ENCODE measurements around the gene ITPRID1. TPM values are rescaled to one million over a fixed set of nuclear protein-coding genes. Genes with fewer than 3 reads are reported as not detected.
"Not testable (repeated sequence)": the region's sequence is repeated elsewhere in the genome, so short reads cannot be mapped to it uniquely, and the experiment has no call there.

ITPRID1 gene
- total and polyA plus RNA-seq, 2 of the 13 experiments (the other 11 are each of a cell fraction or from before 2014, with no cell fraction given): not detected

- H3K4me1 ChIP-seq (ENCODE audit: insufficient read depth, low read length); POLR2A ChIA-PET; ATAC-seq; H4K20me1 ChIP-seq (ENCODE audit: insufficient read depth, low read length); intact Hi-C loops (cut with micrococcal nuclease; ENCODE audit: unreplicated experiment); H3K9me3 ChIP-seq (ENCODE audit: low read length); H3K9ac ChIP-seq (ENCODE audit: insufficient read depth, low read depth, low read length); CTCF ChIA-PET (ENCODE audit: low intra/inter-chr PET ratio, low total read pairs); H3K27me3 ChIP-seq (ENCODE audit: control insufficient read depth in 1 of 2, insufficient read depth in 2 of 2, low read length in 2 of 2); H3K79me2 ChIP-seq (ENCODE audit: insufficient read depth, low read length); H2AFZ ChIP-seq (ENCODE audit: low read length); H3K27ac ChIP-seq (ENCODE audit: extremely low read length, insufficient read depth, low read length); H3K4me3 ChIP-seq (replicated peaks in 1 of 3; ENCODE audit: insufficient read depth in 1 of 3, low read depth in 2 of 3, low read length in 3 of 3); BruUV-seq (replicated peaks); H3K4me2 ChIP-seq (ENCODE audit: low read depth, low read length); DNase-seq (ENCODE audit: low spot score); in situ Hi-C loops (cut with HindIII; ENCODE audit: extremely low pct_ligation_motif_present, low pct_unique_long_range_greater_than_20kb); FAIRE-seq; H3K36me3 ChIP-seq (replicated peaks in 1 of 2; ENCODE audit: control insufficient read depth in 1 of 2, insufficient read depth in 2 of 2, low read length in 2 of 2): not testable (repeated sequence)
- WGBS (ENCODE audit: low lambda C conversion rate): 3% methylated on average over 3 of the region's 3 CpGs
Observed at GRCh38 chr7:31540651-31541185, 26.8 kb downstream of the ITPRID1 start.

- Histone ChIP-seq H3K4me1 (ENCODE audit: insufficient read depth, low read length) (no peaks in the 10 kb centered on the region), H2AFZ (ENCODE audit: low read length) (no peak overlapping the region), H4K20me1 (ENCODE audit: insufficient read depth, low read length) (no peaks in the 10 kb centered on the region), H3K4me2 (ENCODE audit: low read depth, low read length) (no peak overlapping the region), H3K79me2 (ENCODE audit: insufficient read depth, low read length) (no peaks in the 10 kb centered on the region), H3K27ac (ENCODE audit: extremely low read length, insufficient read depth, low read length) (no peak overlapping the region), H3K4me3 (replicated peaks in 1 of 3; ENCODE audit: insufficient read depth in 1 of 3, low read depth in 2 of 3, low read length in 3 of 3) (no peak overlapping the region), H3K36me3 (replicated peaks in 1 of 2; ENCODE audit: control insufficient read depth in 1 of 2, insufficient read depth in 2 of 2, low read length in 2 of 2) (no peaks in the 10 kb centered on the region), H3K27me3 (ENCODE audit: control insufficient read depth in 1 of 2, insufficient read depth in 2 of 2, low read length in 2 of 2) (no peaks in the 10 kb centered on the region), H3K9ac (ENCODE audit: insufficient read depth, low read depth, low read length) (no peak overlapping the region), H3K9me3 (ENCODE audit: low read length) (no peaks in the 10 kb centered on the region)
- no peak for FAIRE-seq
- no TSS peak for BruUV-seq (replicated peaks)
- in situ Hi-C loops (cut with HindIII; ENCODE audit: extremely low pct_ligation_motif_present, low pct_unique_long_range_greater_than_20kb) (no loop called here), intact Hi-C loops (cut with micrococcal nuclease; ENCODE audit: unreplicated experiment) (no loop called here)
- POLR2A ChIA-PET: no interaction called here
- CTCF ChIA-PET (ENCODE audit: low intra/inter-chr PET ratio, low total read pairs): no interaction called here
- 13% methylated on average over 1 of the region's 1 CpG for WGBS (ENCODE audit: low lambda C conversion rate)
- no peak for ATAC-seq
- DNase-seq (ENCODE audit: low spot score): no peak
- TF ChIP-seq ZNF747 (CRISPR knock-in tag; IDR thresholded peaks at IDR 0.05; ENCODE audit: borderline replicate concordance) (no peak), THAP9 (CRISPR knock-in tag; IDR thresholded peaks at IDR 0.05; ENCODE audit: borderline replicate concordance) (no peak), BRCA1 (CRISPR knock-in tag; IDR thresholded peaks at IDR 0.05) (no peak), SP2 (CRISPR knock-in tag; IDR thresholded peaks at IDR 0.05) (no peak), ZBTB21 (CRISPR knock-in tag; IDR thresholded peaks at IDR 0.05) (no peak), ZBTB40 (IDR thresholded peaks at IDR 0.05) (no peak), ZBTB40 (CRISPR knock-in tag; IDR thresholded peaks at IDR 0.05) (no peak)
Observed at GRCh38 chr7:31545549-31545948, 31.7 kb downstream of the ITPRID1 start.

Data from HepG2 (cell line).